OCI-LY3 (cell line): Measurements from ENCODE around the gene QKI.

Experiments used
- H2AFZ ChIP-seq: fragments of 200-600, 300-600 bp; shearing (Covaris generic); 2 replicates; pipeline ENCODE4 v1.6.0; 2014; ENCODE audit warnings: antibody characterized with exemption, low read depth, low read length
- H3K27ac ChIP-seq: fragments of 200-600, 300-600 bp; sonication (generic); 2 replicates; pipeline ENCODE4 v1.5.1; 2014; ENCODE audit warnings: mild to moderate bottlenecking, low read length, moderate library complexity, mixed read lengths
- H3K27me3 ChIP-seq: fragments of 200-600, 300-600 bp; sonication (generic); 2 replicates; pipeline ENCODE4 v1.6.1; 2014; ENCODE audit warnings: low read depth, low read length, mixed read lengths
- H3K36me3 ChIP-seq: fragments of 200-600, 300-600 bp; sonication (generic); replicated peaks from 2 replicates; pipeline ENCODE3; 2014; ENCODE audit warnings: low read depth, low read length, mixed read lengths
- H3K4me1 ChIP-seq: fragments of 300-600, 200-600 bp; sonication (generic); 2 replicates; pipeline ENCODE4 v1.6.1; 2014; ENCODE audit warnings: low read length, mixed read lengths
- H3K4me2 ChIP-seq: fragments of 200-600, 300-600 bp; sonication (generic); 2 replicates; pipeline ENCODE4 v1.6.1; 2014; ENCODE audit warnings: low read length, mixed read lengths
- H3K4me3 ChIP-seq: fragments of 300-600, 200-600 bp; sonication (generic); 2 replicates; pipeline ENCODE4 v1.5.1; 2014; ENCODE audit warnings: antibody characterized with exemption, mild to moderate bottlenecking, low read length, moderate library complexity
- H3K79me2 ChIP-seq: fragments of 300-600, 200-600 bp; shearing (Covaris generic); 2 replicates; pipeline ENCODE4 v1.6.1; 2014; ENCODE audit warnings: mild to moderate bottlenecking, low read length, mixed read lengths
- H3K9ac ChIP-seq: fragments of 300-600, 200-600 bp; shearing (Covaris generic); 2 replicates; pipeline ENCODE4 v1.6.0; 2014; ENCODE audit warnings: mild to moderate bottlenecking, low read length, moderate library complexity
- H3K9me3 ChIP-seq: fragments of 200-600, 300-600 bp; shearing (Covaris generic); 2 replicates; pipeline ENCODE4 v1.6.1; 2014; ENCODE audit warnings: low read length, mixed read lengths; ENCODE audit not compliant: insufficient read depth
- H4K20me1 ChIP-seq: fragments of 200-600, 300-600 bp; sonication (generic); 2 replicates; pipeline ENCODE4 v1.6.1; 2016; ENCODE audit warnings: low read length, mixed read lengths; ENCODE audit not compliant: insufficient read depth
- EZH2phosphoT487 ChIP-seq: fragments of 200-600 bp; shearing (Covaris generic); IDR thresholded peaks from 2 replicates; pipeline ENCODE4 v1.6.1; 2018; ENCODE audit warnings: antibody characterized with exemption, mixed run types, low read depth
- TF ChIP-seq, protein P1 (sequence below): fragments of 200-600, 300-600 bp; sonication (generic); IDR thresholded peaks from 2 replicates; pipeline ENCODE4 v1.5.1; 2014; ENCODE audit warnings: antibody characterized with exemption, low read length, low read depth

The QKI gene

GRCh38 chr6:163408352-163408991 is 6.0 kb upstream of the QKI start:
- no peak for TF ChIP-seq EZH2phosphoT487
- TF ChIP-seq, protein P1, sequence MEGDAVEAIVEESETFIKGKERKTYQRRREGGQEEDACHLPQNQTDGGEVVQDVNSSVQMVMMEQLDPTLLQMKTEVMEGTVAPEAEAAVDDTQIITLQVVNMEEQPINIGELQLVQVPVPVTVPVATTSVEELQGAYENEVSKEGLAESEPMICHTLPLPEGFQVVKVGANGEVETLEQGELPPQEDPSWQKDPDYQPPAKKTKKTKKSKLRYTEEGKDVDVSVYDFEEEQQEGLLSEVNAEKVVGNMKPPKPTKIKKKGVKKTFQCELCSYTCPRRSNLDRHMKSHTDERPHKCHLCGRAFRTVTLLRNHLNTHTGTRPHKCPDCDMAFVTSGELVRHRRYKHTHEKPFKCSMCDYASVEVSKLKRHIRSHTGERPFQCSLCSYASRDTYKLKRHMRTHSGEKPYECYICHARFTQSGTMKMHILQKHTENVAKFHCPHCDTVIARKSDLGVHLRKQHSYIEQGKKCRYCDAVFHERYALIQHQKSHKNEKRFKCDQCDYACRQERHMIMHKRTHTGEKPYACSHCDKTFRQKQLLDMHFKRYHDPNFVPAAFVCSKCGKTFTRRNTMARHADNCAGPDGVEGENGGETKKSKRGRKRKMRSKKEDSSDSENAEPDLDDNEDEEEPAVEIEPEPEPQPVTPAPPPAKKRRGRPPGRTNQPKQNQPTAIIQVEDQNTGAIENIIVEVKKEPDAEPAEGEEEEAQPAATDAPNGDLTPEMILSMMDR = no peak
- Histone ChIP-seq H3K4me2 (no peak overlapping the region), H3K9ac (no peak overlapping the region), H3K4me1 (peaks cover 7% of the 10 kb centered on the region), H3K36me3 (no peaks in the 10 kb centered on the region), H3K27ac (no peak overlapping the region), H3K4me3 (no peak overlapping the region), H3K27me3 (no peaks in the 10 kb centered on the region), H2AFZ (no peak overlapping the region), H3K79me2 (peaks cover 5% of the 10 kb centered on the region), H4K20me1 (no peaks in the 10 kb centered on the region; the same call in 1 of the 2 replicates), H3K9me3 (0 out of 2 replicates have a peak, but pooled peaks cover 3% of the 10 kb centered on the region)

- Histone ChIP-seq H2AFZ (no peak overlapping the region), H4K20me1 (no peaks in the 10 kb centered on the region; the same call in 1 of the 2 replicates), H3K27ac (no peak overlapping the region), H3K79me2 (peaks cover 5% of the 10 kb centered on the region), H3K9me3 (0 out of 2 replicates have a peak, but pooled peaks cover 3% of the 10 kb centered on the region), H3K27me3 (no peaks in the 10 kb centered on the region), H3K4me3 (no peak overlapping the region), H3K36me3 (no peaks in the 10 kb centered on the region), H3K9ac (no peak overlapping the region), H3K4me1 (peaks cover 7% of the 10 kb centered on the region), H3K4me2 (no peak overlapping the region)
- TF ChIP-seq, protein P1 = no peak
- TF ChIP-seq EZH2phosphoT487 = no peak
Measured at GRCh38 chr6:163409712-163410111, 4.8 kb upstream of the QKI start.

- Histone ChIP-seq H2AFZ (no peak overlapping the region), H3K36me3 (no peaks in the 10 kb centered on the region), H3K9me3 (0 out of 2 replicates have a peak, but pooled peaks cover 3% of the 10 kb centered on the region), H3K79me2 (peaks cover 31% of the 10 kb centered on the region), H3K4me1 (peaks cover 11% of the 10 kb centered on the region), H3K4me2 (peak overlapping the region; percentile 89), H3K4me3 (peak overlapping the region; percentile 87), H3K9ac (peak overlapping the region; percentile 73), H4K20me1 (peaks cover 12% of the 10 kb centered on the region), H3K27me3 (no peaks in the 10 kb centered on the region), H3K27ac (no peak overlapping the region)
- no peak for TF ChIP-seq EZH2phosphoT487
- TF ChIP-seq, protein P1 = no peak
Measured at GRCh38 chr6:163412341-163412740, 2.2 kb upstream of the QKI start.

GRCh38 chr6:163412801-163413344 is 1.6 kb upstream of the QKI start:
- Histone ChIP-seq H3K9ac (peak overlapping the region; percentile 73), H3K4me1 (peaks cover 16% of the 10 kb centered on the region)

More at GRCh38 chr6:163412801-163413344, 1.6 kb upstream of the QKI start:
- Histone ChIP-seq H2AFZ (peak overlapping the region; percentile 23; the same call in 1 of the 2 replicates), H3K4me3 (peak overlapping the region; percentile 87), H3K79me2 (peaks cover 37% of the 10 kb centered on the region), H3K27ac (peak overlapping the region; percentile 90; the same call in 1 of the 2 replicates), H3K4me2 (peak overlapping the region; percentile 89), H3K27me3 (no peaks in the 10 kb centered on the region), H3K36me3 (no peaks in the 10 kb centered on the region), H4K20me1 (peaks cover 17% of the 10 kb centered on the region), H3K9me3 (0 out of 2 replicates have a peak, but pooled peaks cover 3% of the 10 kb centered on the region)
- TF ChIP-seq EZH2phosphoT487 = no peak
- TF ChIP-seq, protein P1 = no peak
